CD14-positive monocyte (primary cell): ENCODE measurements around the gene PDXDC1. TPM values are rescaled to one million over a fixed set of nuclear protein-coding genes. Genes with fewer than 3 reads are reported as not detected.
"Not testable (repeated sequence)": the region's sequence is repeated elsewhere in the genome, so short reads cannot be mapped to it uniquely, and the experiment has no call there.

Experiments used
- DNase-seq, 3 donors: peaks; one replicate each; pipeline ENCODE4 v3.0.0-alpha.2; 2011 to 2022
- H2AFZ ChIP-seq: 2 replicates; pipeline ENCODE4 v1.6.0; 2012; ENCODE audit warnings: mild to moderate bottlenecking, low read depth, low read length, inconsistent platforms; ENCODE audit not compliant: insufficient read depth, poor library complexity, severe bottlenecking
- H3K27ac ChIP-seq, 2 donors: 1 replicate in 1 of 2; 2 replicates in 1 of 2; pipeline ENCODE4 v1.5.1; 2012 to 2013; ENCODE audit warnings: low read length in 2 of 2, control low read depth in 1 of 2, inconsistent platforms in 1 of 2, low read depth in 1 of 2, mild to moderate bottlenecking in 1 of 2
- H3K27me3 ChIP-seq, 2 donors: one replicate each; pipeline versions ENCODE4 v1.6.0 to v1.6.1; 2011 to 2013; ENCODE audit warnings: low read length in 2 of 2; ENCODE audit not compliant: control insufficient read depth in 2 of 2, insufficient read depth in 2 of 2
- H3K36me3 ChIP-seq, 2 donors: replicated peaks in 1 of 2; 1 replicate in 1 of 2; 2 replicates in 1 of 2; pipeline versions ENCODE4 v1.5.1 to v1.6.1; 2012 to 2013; ENCODE audit warnings: low read length in 2 of 2, control low read depth in 1 of 2, inconsistent platforms in 1 of 2, mild to moderate bottlenecking in 1 of 2; ENCODE audit not compliant: insufficient read depth in 2 of 2, control insufficient read depth in 1 of 2
- H3K4me1 ChIP-seq, 2 donors: 1 replicate in 1 of 2; 2 replicates in 1 of 2; pipeline versions ENCODE4 v1.5.1 to v1.6.1; 2012 to 2013; ENCODE audit warnings: low read length in 2 of 2, control low read depth in 1 of 2, inconsistent platforms in 1 of 2, mild to moderate bottlenecking in 1 of 2, moderate library complexity in 1 of 2; ENCODE audit not compliant: insufficient read depth in 2 of 2, control insufficient read depth in 1 of 2
- H3K4me2 ChIP-seq: replicated peaks from 2 replicates; pipeline ENCODE3; 2012; ENCODE audit warnings: low read length, moderate library complexity, mild to moderate bottlenecking; ENCODE audit not compliant: poor library complexity, severe bottlenecking; ENCODE audit errors: extremely low read depth
- H3K4me3 ChIP-seq, 3 experiments: fragments of 200-600 bp in 1 of 3; sonication (generic) in 1 of 3; replicated peaks in 1 of 3; 1 replicate in 2 of 3; 2 replicates in 1 of 3; pipeline ENCODE4 v1.5.1; 2011 to 2013; ENCODE audit warnings: low read length in 3 of 3, mild to moderate bottlenecking in 3 of 3, control low read depth in 2 of 3, low read depth in 2 of 3, inconsistent platforms in 1 of 3, moderate library complexity in 1 of 3
- H3K79me2 ChIP-seq: 2 replicates; pipeline ENCODE4 v1.6.0; 2012; ENCODE audit warnings: mild to moderate bottlenecking, control low read depth, inconsistent platforms, low read length, moderate library complexity; ENCODE audit not compliant: insufficient read depth
- H3K9ac ChIP-seq: 2 replicates; pipeline ENCODE4 v1.6.0; 2017; ENCODE audit warnings: low read length, mild to moderate bottlenecking; ENCODE audit not compliant: insufficient read depth, poor library complexity, severe bottlenecking
- H3K9me3 ChIP-seq, 2 donors: replicated peaks in 1 of 2; 1 replicate in 1 of 2; 2 replicates in 1 of 2; pipeline versions ENCODE4 v1.5.1 to v1.6.1; 2012 to 2013; ENCODE audit warnings: low read length in 2 of 2, control low read depth in 1 of 2; ENCODE audit not compliant: control insufficient read depth in 1 of 2, insufficient read depth in 1 of 2
- H4K20me1 ChIP-seq: 2 replicates; pipeline ENCODE4 v1.6.0; 2012; ENCODE audit warnings: mild to moderate bottlenecking, low read length, control low read depth, moderate library complexity; ENCODE audit not compliant: insufficient read depth
- H3K27ac Mint-ChIP-seq, 7 donors: one replicate each; pipeline ENCODE4 v1.8.0; 2020; ENCODE audit warnings: mild to moderate bottlenecking in 7 of 7, mixed read lengths in 7 of 7, moderate library complexity in 6 of 7, inconsistent platforms in 2 of 7
- H3K27me3 Mint-ChIP-seq, 3 donors: one replicate each; pipeline ENCODE4 v1.8.0; 2021 to 2022; ENCODE audit warnings: low read depth in 3 of 3, mild to moderate bottlenecking in 3 of 3, mixed read lengths in 3 of 3, moderate library complexity in 3 of 3, inconsistent platforms in 1 of 3
- H3K36me3 Mint-ChIP-seq, 2 donors: one replicate each; pipeline ENCODE4 v1.8.0; 2020; ENCODE audit warnings: mixed read lengths in 2 of 2, inconsistent platforms in 1 of 2, mild to moderate bottlenecking in 1 of 2
- H3K4me1 Mint-ChIP-seq: one replicate; pipeline ENCODE4 v1.8.0; 2020; ENCODE audit warnings: mild to moderate bottlenecking, mixed read lengths
- H3K4me3 Mint-ChIP-seq, 2 donors: one replicate each; pipeline ENCODE4 v1.8.0; 2020; ENCODE audit warnings: mild to moderate bottlenecking in 2 of 2, mixed read lengths in 2 of 2, moderate library complexity in 1 of 2
- H3K9me3 Mint-ChIP-seq, 7 donors: one replicate each; pipeline ENCODE4 v1.8.0; 2020 to 2022; ENCODE audit warnings: mixed read lengths in 7 of 7, mild to moderate bottlenecking in 6 of 7, moderate library complexity in 6 of 7, inconsistent platforms in 2 of 7
- WGBS: methylation state at CpG from one replicate; pipeline ENCODE4 v1.1.5; 2013; ENCODE audit warnings: missing lambda C conversion rate; ENCODE audit not compliant: insufficient coverage; 5-methylcytosine and 5-hydroxymethylcytosine counted together
- intact Hi-C, 2 donors: fragments of 100-400 bp; cut with micrococcal nuclease; formaldehyde crosslinking; loops; one replicate each; pipeline versions ENCODE4 v1.15.0 to v1.15.1; 2023
- polyA plus RNA-seq, 3 donors: library from polyadenylated mRNA; depleted of rRNA in 1 of 3; unstranded in 2 of 3; stranded (reverse) in 1 of 3; fragments of 300-500 nt in 2 of 3; fragments of >200 nt in 1 of 3; fragmentation: Illumina TruSeq in 2 of 3; gene quantifications; 1 replicate in 2 of 3; 2 replicates in 1 of 3; pipeline ENCODE4 v1.2.3, GENCODE V29; 2012 to 2021
- TF ChIP-seq, protein P1 (sequence below): fragments of 200-600 bp; IDR thresholded peaks from one replicate; pipeline ENCODE4 v1.8.0; 2022; ENCODE audit warnings: antibody characterized with exemption, mild to moderate bottlenecking

The PDXDC1 gene
- polyA plus RNA-seq, 3 donors = 22.3 to 50.1 (median 36.0) TPM

DNA sequence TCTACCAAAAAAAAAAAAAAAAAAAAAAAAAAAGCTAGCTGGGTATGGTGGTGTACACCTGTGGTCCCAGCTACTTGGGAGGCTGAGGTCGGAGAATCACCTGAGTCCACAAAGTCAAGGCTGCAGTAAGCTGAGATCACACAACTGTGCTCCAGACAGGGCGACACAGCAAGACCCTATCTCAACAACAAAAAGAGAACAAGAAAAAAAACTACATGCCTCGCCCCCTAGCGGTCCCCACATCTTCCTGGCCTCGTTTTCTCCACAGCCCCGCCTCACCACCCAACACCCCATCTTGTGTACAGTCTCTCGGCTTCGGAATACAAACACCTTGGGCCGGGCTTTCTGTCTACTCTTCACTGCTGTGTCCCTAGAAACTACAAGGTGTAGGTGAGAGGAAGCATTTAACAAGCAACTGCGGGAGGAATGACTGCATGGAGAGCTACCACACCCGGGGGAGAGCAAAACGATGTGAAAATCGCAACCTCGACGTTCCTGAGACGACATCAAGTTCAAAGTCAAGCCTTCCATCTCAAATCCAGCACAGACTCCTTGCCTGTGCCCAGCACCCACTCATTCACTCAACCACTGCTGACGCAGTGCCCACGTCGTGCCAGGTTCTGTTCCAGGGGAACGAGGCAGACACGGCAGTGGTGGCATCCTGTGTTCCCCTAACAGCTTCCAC is 72.0 kb downstream of the PDXDC1 start:
- Mint-ChIP-seq H3K27me3 (no peaks in the 10 kb centered on the region), H3K4me1 (peaks cover 3% of the 10 kb centered on the region)
- WGBS = 94% methylated on average over 13 of the region's 21 CpGs

DNA sequence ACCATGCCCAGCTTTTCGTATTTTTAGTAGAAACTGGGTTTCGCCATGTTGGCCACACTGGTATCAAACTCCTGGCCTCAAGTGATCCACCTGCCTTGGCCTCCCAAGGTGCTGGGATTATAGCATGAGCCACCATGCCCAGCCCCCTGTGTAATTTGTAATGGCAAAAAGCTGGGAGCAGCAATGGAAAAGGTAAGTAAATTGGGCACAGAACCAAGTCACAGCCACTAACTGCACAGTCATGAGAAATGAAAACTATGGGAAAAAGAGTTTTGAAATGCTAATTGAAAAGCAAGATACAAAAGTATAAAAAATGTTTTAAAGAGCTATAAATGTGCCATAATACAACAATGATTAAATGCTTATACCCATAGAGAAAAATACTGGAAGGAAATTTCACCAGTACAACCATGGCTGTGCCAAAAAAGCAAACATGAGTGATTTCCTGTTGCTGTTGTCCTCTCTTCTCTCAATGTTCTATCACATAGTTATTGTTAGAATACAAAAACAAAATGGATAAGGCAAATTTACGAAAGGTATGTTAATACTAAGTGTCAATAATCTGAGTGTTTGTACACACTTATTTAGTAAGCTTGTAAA is 74.9 kb downstream of the PDXDC1 start:
- H3K27ac ChIP-seq = no peak overlapping the region
- Mint-ChIP-seq H3K4me3 (no peak overlapping the region), H3K27me3 (no peaks in the 10 kb centered on the region), H3K27ac (no peak overlapping the region), H3K9me3 (no peaks in the 10 kb centered on the region), H3K4me1 (peaks cover 17% of the 10 kb centered on the region), H3K36me3 (peaks cover 13 to 24% of the 10 kb centered on the region in 2 donors)
- H3K36me3 ChIP-seq = peaks cover 8 to 11% of the 10 kb centered on the region in 2 donors
- 100% methylated on average over 1 of the region's 3 CpGs for WGBS
- no peak overlapping the region for H3K4me3 ChIP-seq
- H2AFZ ChIP-seq = no peak overlapping the region
- no peak overlapping the region for H3K4me2 ChIP-seq
- intact Hi-C loops = no loop called here
- H3K27me3 ChIP-seq = no peaks in the 10 kb centered on the region
- H3K9ac ChIP-seq = no peak overlapping the region
- H3K9me3 ChIP-seq = no peaks in the 10 kb centered on the region
- DNase-seq = no peak
- peaks cover 24% of the 10 kb centered on the region for H3K79me2 ChIP-seq
- TF ChIP-seq, protein P1, sequence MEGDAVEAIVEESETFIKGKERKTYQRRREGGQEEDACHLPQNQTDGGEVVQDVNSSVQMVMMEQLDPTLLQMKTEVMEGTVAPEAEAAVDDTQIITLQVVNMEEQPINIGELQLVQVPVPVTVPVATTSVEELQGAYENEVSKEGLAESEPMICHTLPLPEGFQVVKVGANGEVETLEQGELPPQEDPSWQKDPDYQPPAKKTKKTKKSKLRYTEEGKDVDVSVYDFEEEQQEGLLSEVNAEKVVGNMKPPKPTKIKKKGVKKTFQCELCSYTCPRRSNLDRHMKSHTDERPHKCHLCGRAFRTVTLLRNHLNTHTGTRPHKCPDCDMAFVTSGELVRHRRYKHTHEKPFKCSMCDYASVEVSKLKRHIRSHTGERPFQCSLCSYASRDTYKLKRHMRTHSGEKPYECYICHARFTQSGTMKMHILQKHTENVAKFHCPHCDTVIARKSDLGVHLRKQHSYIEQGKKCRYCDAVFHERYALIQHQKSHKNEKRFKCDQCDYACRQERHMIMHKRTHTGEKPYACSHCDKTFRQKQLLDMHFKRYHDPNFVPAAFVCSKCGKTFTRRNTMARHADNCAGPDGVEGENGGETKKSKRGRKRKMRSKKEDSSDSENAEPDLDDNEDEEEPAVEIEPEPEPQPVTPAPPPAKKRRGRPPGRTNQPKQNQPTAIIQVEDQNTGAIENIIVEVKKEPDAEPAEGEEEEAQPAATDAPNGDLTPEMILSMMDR = no peak
- no peaks in the 10 kb centered on the region for H4K20me1 ChIP-seq
- peaks cover 15 to 16% of the 10 kb centered on the region in 2 donors for H3K4me1 ChIP-seq

More for the DNA sequence above, 72.0 kb downstream of the PDXDC1 start:
- Histone ChIP-seq H3K4me3 (no peak overlapping the region), H3K36me3 (peaks cover 8 to 18% of the 10 kb centered on the region in 2 donors), H3K9me3 (no peaks in the 10 kb centered on the region), H3K9ac (no peak overlapping the region), H3K4me1 (no peaks in the 10 kb centered on the region), H2AFZ (no peak overlapping the region), H4K20me1 (no peaks in the 10 kb centered on the region), H3K79me2 (peaks cover 4% of the 10 kb centered on the region), H3K4me2 (no peak overlapping the region), H3K27me3 (no peaks in the 10 kb centered on the region), H3K27ac (no peak overlapping the region)
- DNase-seq = no peak
- TF ChIP-seq, protein P1 = no peak
- H3K4me3 Mint-ChIP-seq = no peak overlapping the region
- peak overlapping the region in 1 of 7 donors; percentile 14 for H3K27ac Mint-ChIP-seq
- peaks cover 26 to 47% of the 10 kb centered on the region in 2 donors for H3K36me3 Mint-ChIP-seq
- intact Hi-C loops = no loop called here
- no peaks in the 10 kb centered on the region for H3K9me3 Mint-ChIP-seq

DNA sequence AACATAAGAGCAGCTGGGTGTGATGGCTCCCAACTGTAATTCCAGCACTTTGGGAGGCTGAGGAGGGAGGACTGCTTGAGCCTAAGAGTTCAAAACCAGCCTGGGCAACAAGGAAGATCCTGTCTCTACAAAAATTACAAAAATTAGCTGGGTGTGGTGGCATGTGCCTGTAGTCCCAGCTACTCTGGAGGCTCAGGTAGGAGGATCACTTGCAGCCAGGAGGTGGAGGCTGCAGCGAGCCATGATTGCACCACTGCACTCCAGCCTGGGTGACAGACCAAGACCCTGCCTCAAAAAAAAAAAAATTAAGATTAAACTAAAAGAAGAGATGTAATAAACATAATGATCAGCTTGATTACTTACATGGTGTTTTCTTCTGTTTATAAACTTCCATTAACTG is 75.6 kb downstream of the PDXDC1 start:
- H3K27ac Mint-ChIP-seq, H3K9ac ChIP-seq, H3K9me3 Mint-ChIP-seq, H3K27ac ChIP-seq, H3K27me3 Mint-ChIP-seq, DNase-seq, intact Hi-C loops, H2AFZ ChIP-seq, H3K4me2 ChIP-seq, H4K20me1 ChIP-seq, H3K4me3 ChIP-seq, H3K4me3 Mint-ChIP-seq, H3K9me3 ChIP-seq, H3K27me3 ChIP-seq: not testable (repeated sequence)
- no CpG with 5 or more reads among the region's 1 CpG for WGBS
- Mint-ChIP-seq H3K4me1 (peaks cover 21% of the 10 kb centered on the region), H3K36me3 (peaks cover 13 to 21% of the 10 kb centered on the region in 2 donors)
- Histone ChIP-seq H3K36me3 (peaks cover 8 to 11% of the 10 kb centered on the region in 2 donors), H3K4me1 (peaks cover 23 to 24% of the 10 kb centered on the region in 2 donors), H3K79me2 (peaks cover 32% of the 10 kb centered on the region)
